GM21381 (cell line): ENCODE measurements around the gene KRTAP4-16.
"Not testable (repeated sequence)": the region's sequence is repeated elsewhere in the genome, so short reads cannot be mapped to it uniquely, and the experiment has no call there.

ENCODE experiments used
- ATAC-seq: cut with Tn5 transposase; IDR thresholded peaks from one replicate; pipeline ENCODE4 v1.9.1; 2021; ENCODE audit warnings: mild to moderate bottlenecking, moderate library complexity; ENCODE audit not compliant: unreplicated experiment

Gene KRTAP4-16

DNA sequence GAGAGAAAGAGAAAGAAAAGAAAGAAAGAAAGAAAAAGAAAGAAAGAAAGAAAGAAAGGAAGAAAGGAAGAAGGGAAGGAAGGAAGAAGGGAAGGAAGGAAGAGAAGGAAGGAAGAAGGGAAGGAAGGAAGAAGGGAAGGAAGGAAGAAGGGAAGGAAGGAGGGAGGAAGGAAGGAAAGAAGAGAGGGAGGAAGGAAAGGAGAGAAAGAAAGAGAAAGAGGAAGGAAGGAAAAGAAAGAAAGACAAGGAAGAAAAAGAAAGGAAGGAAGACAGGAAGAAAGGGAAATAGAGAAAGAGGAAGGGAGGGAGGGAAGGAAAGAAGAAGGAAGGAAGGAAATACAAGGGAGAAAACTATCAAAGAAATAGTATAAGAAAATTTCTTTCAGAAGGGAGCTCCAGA, 25.2 kb downstream of the KRTAP4-16 start:
- ATAC-seq = no peak

GRCh38 chr17:41073676-41074075, 28.3 kb downstream of the KRTAP4-16 start:
- no peak for ATAC-seq

DNA sequence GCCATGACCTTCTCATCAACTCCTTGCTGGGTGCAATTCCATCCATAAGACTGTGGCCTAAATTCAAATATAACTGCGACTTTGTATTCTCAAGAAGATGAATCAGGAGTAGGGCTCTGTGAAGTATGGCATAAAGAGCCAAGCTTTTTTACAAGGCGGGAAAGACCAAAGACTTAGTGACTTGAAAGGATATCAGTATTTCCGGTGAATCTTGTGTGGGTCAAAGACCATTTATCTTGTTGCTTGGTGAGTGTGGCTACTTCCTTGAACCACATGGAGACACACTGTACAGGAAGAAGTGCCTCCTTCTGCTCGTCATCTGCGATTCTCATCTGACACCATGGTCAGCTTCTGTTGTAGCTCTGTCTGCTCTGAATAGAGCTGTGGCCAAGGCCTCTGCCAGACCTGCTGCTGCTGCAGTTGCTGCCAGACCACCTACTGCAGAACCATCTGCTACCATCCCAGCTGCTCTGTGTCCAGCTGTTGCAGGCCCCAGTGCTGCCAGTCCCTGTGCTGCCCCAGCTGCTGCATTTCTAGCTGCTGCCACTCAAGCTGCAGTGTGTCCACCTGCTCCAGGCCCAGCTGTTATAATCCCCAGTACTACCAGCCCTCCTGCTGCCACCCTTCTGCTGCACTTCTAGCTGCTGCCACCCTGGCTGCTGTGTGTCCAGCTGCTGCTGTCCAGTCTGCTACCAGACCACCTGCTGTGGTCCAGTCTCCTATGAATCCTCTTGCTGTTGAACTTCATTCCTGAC, 30.2 kb downstream of the KRTAP4-16 start:
- ATAC-seq = no peak

- no peak for ATAC-seq
Observed at GRCh38 chr17:41069031-41069430, 33.0 kb downstream of the KRTAP4-16 start.

- ATAC-seq = no peak
Observed at GRCh38 chr17:41067281-41067680, 34.7 kb downstream of the KRTAP4-16 start.

- no peak for ATAC-seq
Observed at GRCh38 chr17:41065829-41066624, 36.0 kb downstream of the KRTAP4-16 start, which contains the start of gene KRTAP2-4. Gene KRTAP2-4, minus strand, starts transcription at chr17:41065879. Its CDS starts 34 bp downstream, at chr17:41065845.

- not testable (repeated sequence) for ATAC-seq
Observed at GRCh38 chr17:41065016-41065689, 36.9 kb downstream of the KRTAP4-16 start.

DNA sequence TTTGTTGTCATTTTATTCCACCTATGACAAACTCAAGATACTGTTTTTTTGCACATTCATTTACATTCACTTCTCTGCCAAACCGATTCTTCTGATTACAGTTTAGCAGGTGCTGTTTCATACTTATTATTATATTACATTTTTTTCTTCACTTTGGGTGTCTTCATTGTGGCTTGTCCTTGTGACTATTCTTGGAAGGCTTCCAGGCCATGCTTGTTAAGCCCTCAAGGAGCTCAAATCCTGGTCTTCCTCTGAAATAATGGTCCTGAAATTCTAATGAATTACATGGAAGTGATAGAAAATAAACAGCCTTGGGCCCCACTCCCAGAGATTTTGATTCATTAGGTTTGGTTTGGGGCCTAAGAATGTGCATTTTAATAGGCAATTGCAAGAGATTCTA, 37.7 kb downstream of the KRTAP4-16 start:
- ATAC-seq = no peak

DNA sequence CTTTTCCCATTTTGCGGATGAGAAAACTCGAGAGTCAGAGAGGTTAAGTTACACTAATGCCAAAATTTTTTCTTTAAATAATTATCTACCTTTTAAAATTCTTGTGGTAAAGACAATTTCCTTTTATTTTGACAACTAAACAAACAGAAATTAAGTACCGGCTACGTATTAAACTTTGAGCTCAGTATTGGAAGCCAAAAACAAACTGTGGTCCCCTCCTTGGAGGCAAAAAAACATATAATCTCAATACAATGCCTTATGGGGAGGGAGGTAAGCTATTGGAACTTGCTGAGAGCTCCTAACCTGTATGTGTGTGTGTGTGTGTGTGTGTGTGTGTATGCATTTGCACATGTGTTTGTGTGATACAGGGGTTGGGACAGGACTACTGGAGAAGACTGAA, 38.6 kb downstream of the KRTAP4-16 start:
- no peak for ATAC-seq

DNA sequence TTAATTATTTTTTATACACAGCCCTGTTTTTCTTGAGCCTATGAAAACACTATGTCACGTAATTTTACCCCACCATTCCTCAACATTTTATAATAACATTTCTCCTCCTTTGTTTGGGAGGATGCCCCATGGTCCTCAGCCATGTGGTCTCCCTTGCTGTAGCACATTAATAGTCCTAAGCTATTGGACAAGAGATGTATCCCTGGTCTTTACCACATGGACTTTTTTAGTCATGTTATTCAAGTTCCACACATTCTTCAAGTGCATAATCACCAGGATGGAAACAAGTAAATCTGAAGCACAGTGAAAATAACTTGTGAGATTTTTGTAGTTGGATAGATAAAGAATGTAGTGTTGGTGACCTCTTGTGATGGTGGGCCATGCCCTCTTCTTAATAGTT, 40.0 kb downstream of the KRTAP4-16 start:
- ATAC-seq = no peak

- no peak for ATAC-seq
Observed at GRCh38 chr17:41060052-41060604, 41.9 kb downstream of the KRTAP4-16 start, which contains the start of gene KRTAP2-3. Gene KRTAP2-3, minus strand, starts transcription at chr17:41060114. Its CDS starts 64 bp downstream, at chr17:41060050.

GRCh38 chr17:41059276-41060051, 42.5 kb downstream of the KRTAP4-16 start:
- ATAC-seq = not testable (repeated sequence)

DNA sequence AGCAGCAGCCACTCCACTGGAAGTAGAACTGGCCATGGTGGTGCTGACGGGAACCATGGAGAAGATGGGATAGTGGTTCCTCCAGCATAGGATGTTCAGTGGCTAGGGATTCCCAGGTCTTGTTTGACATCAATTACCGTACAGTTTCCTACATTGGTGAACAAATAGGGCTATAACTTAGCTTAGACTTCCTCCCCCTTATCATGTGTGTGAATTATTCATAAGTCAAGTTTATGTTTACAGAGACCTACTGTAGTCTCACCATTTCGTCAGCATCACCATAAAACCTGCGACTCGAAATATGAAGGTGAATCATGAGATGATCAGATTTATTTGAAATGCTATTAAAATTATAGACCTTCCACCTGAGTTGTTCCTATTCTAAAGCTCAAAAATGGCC, 43.3 kb downstream of the KRTAP4-16 start:
- no peak for ATAC-seq

- no peak for ATAC-seq
Observed at GRCh38 chr17:41057547-41057946, 44.5 kb downstream of the KRTAP4-16 start.

GRCh38 chr17:41055130-41055529, 46.9 kb downstream of the KRTAP4-16 start, which contains the start of gene KRTAP2-2:
Gene KRTAP2-2, minus strand, starts transcription at chr17:41055230. Its CDS starts 19 bp downstream, at chr17:41055211.
- not testable (repeated sequence) for ATAC-seq

GRCh38 chr17:41054556-41054955, 47.5 kb downstream of the KRTAP4-16 start:
- not testable (repeated sequence) for ATAC-seq

GRCh38 chr17:41054025-41054424, 48.0 kb downstream of the KRTAP4-16 start:
- no peak for ATAC-seq

- ATAC-seq = no peak
Observed at GRCh38 chr17:41052566-41052965, 49.4 kb downstream of the KRTAP4-16 start.
